Transverse colon (tissue), 4 donors: ENCODE measurements around the gene DTX4. TPM values are rescaled to one million over a fixed set of nuclear protein-coding genes. Genes with fewer than 3 reads are reported as not detected.

Experiments
- DNase-seq: peaks from one replicate; pipeline ENCODE4 v3.0.0-alpha.2; 2019
- H3K27ac ChIP-seq, 4 donors: fragments of 200-600 bp; sonication (generic); 2 replicates each; pipeline ENCODE4 v1.5.1; 2016 to 2018; ENCODE audit warnings: inconsistent platforms in 4 of 4
- H3K27me3 ChIP-seq: fragments of 200-600 bp; sonication (generic); 2 replicates; pipeline ENCODE4 v1.5.1; 2017; ENCODE audit warnings: inconsistent platforms
- H3K36me3 ChIP-seq, 4 donors: fragments of 200-600 bp; sonication (generic); 2 replicates each; pipeline ENCODE4 v1.5.1; 2017 to 2019; ENCODE audit warnings: inconsistent platforms in 4 of 4
- H3K4me1 ChIP-seq, 4 donors: fragments of 200-600 bp; sonication (generic); 2 replicates each; pipeline ENCODE4 v1.5.1; 2017 to 2020; ENCODE audit warnings: inconsistent platforms in 4 of 4
- H3K4me3 ChIP-seq, 4 donors: fragments of 200-600 bp; sonication (generic); 1 replicate in 1 of 4; 2 replicates in 3 of 4; pipeline versions ENCODE4 v1.5.1 to v1.6.1; 2017 to 2019; ENCODE audit warnings: inconsistent platforms in 4 of 4
- H3K9me3 ChIP-seq, 2 donors: fragments of 200-600 bp; sonication (generic); 2 replicates each; pipeline ENCODE4 v1.5.1; 2017 to 2019; ENCODE audit warnings: inconsistent platforms in 2 of 2
- EP300 ChIP-seq: sonication (generic); formaldehyde crosslinking; IDR thresholded peaks from one replicate; pipeline ENCODE4 v1.6.1; 2017; ENCODE audit warnings: antibody characterized with exemption, low read depth
- POLR2A ChIP-seq: fragments of 450-650 bp; IDR thresholded peaks from one replicate; pipeline ENCODE4 v1.6.1; 2016; ENCODE audit warnings: antibody characterized with exemption, mild to moderate bottlenecking, moderate library complexity
- POLR2AphosphoS5 ChIP-seq, 3 donors: sonication (generic); formaldehyde crosslinking; IDR thresholded peaks; one replicate each; pipeline ENCODE4 v1.6.1; 2016; ENCODE audit warnings: antibody characterized with exemption in 3 of 3
- WGBS, 2 donors: methylation state at CpG; one replicate each; pipeline ENCODE4 v1.1.5; 2018; ENCODE audit warnings: low coverage in 1 of 2; 5-methylcytosine and 5-hydroxymethylcytosine counted together
- in situ Hi-C, 4 donors: fragments of 200-750 bp; cut with MboI; loops; one replicate each; pipeline versions ENCODE4 v1.15.0 to v1.15.1; 2017; ENCODE audit warnings: low sequenced_read_pairs in 3 of 4, low pct_ligation_motif_present in 1 of 4, low pct_unique_long_range_greater_than_20kb in 1 of 4
- intact Hi-C: fragments of 100-400 bp; cut with DNase I; formaldehyde crosslinking; loops from one replicate; pipeline ENCODE4 v1.15.1; 2023; ENCODE audit warnings: low total_unique reads
- total RNA-seq, 4 donors: library from RNA; depleted of rRNA; stranded (reverse); fragments of >200 nt; gene quantifications; one replicate each; pipeline ENCODE4 v1.1.0, GENCODE V29; 2016
- TF ChIP-seq, protein P1 (sequence below), 5 experiments: fragments of 200-600 bp in 3 of 5; fragments of 450-650 bp in 2 of 5; sonication (generic) in 3 of 5; IDR thresholded peaks; 1 replicate in 2 of 5; 2 replicates in 3 of 5; pipeline ENCODE4 v1.5.1; 2016 to 2017; ENCODE audit warnings: antibody characterized with exemption in 5 of 5, inconsistent platforms in 3 of 5, mild to moderate bottlenecking in 2 of 5, moderate library complexity in 1 of 5

The DTX4 gene
- total RNA-seq, 4 donors from 2014 or later: 61.3 to 95.3 (median 77.6) TPM

GRCh38 chr11:59197991-59198390 lies 26.1 kb downstream of the DTX4 start:
- H3K4me3 ChIP-seq: no peak overlapping the region
- H3K27me3 ChIP-seq: no peaks in the 10 kb centered on the region
- H3K36me3 ChIP-seq: peaks cover 0 to 14% (median 7%) of the 10 kb centered on the region in 4 donors
- H3K4me1 ChIP-seq: peaks cover 0 to 17% (median 0%) of the 10 kb centered on the region in 4 donors
- in situ Hi-C loops: no loop called here
- H3K9me3 ChIP-seq: no peaks in the 10 kb centered on the region
- intact Hi-C loops: no loop called here
- TF ChIP-seq POLR2AphosphoS5 (IDR thresholded peaks at IDR 0.05) (no peak), EP300 (no peak)
- TF ChIP-seq, protein P1, sequence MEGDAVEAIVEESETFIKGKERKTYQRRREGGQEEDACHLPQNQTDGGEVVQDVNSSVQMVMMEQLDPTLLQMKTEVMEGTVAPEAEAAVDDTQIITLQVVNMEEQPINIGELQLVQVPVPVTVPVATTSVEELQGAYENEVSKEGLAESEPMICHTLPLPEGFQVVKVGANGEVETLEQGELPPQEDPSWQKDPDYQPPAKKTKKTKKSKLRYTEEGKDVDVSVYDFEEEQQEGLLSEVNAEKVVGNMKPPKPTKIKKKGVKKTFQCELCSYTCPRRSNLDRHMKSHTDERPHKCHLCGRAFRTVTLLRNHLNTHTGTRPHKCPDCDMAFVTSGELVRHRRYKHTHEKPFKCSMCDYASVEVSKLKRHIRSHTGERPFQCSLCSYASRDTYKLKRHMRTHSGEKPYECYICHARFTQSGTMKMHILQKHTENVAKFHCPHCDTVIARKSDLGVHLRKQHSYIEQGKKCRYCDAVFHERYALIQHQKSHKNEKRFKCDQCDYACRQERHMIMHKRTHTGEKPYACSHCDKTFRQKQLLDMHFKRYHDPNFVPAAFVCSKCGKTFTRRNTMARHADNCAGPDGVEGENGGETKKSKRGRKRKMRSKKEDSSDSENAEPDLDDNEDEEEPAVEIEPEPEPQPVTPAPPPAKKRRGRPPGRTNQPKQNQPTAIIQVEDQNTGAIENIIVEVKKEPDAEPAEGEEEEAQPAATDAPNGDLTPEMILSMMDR (IDR thresholded peaks at IDR 0.05): no peak
- WGBS, 2 donors: 37% methylated on average over 9 of the region's 9 CpGs; no CpG with 5 or more reads in 1 of the 2 donors
- no peak overlapping the region for H3K27ac ChIP-seq
- DNase-seq: no peak

GRCh38 chr11:59198726-59199125 lies 26.8 kb downstream of the DTX4 start:
- WGBS, 2 donors: 95 to 100% methylated on average over 1 to 2 of the region's 2 CpGs
- Histone ChIP-seq H3K4me3 (no peak overlapping the region), H3K36me3 (peaks cover 0 to 14% (median 6%) of the 10 kb centered on the region in 4 donors), H3K27me3 (no peaks in the 10 kb centered on the region), H3K9me3 (no peaks in the 10 kb centered on the region), H3K4me1 (peaks cover 0 to 17% (median 0%) of the 10 kb centered on the region in 4 donors), H3K27ac (no peak overlapping the region)
- intact Hi-C loops (no loop called here), in situ Hi-C loops (no loop called here)
- no peak for TF ChIP-seq EP300
- TF ChIP-seq POLR2AphosphoS5 (IDR thresholded peaks at IDR 0.05): no peak
- DNase-seq: no peak

GRCh38 chr11:59199546-59200422 lies 27.9 kb downstream of the DTX4 start:
- H3K27ac ChIP-seq: no peak overlapping the region
- H3K36me3 ChIP-seq: peaks cover 0 to 14% (median 4%) of the 10 kb centered on the region in 4 donors
- no peak for DNase-seq
- no peak overlapping the region for H3K4me3 ChIP-seq
- TF ChIP-seq EP300 (no peak), POLR2A (no peak), POLR2AphosphoS5 (IDR thresholded peaks at IDR 0.05) (no peak)
- TF ChIP-seq, protein P1 (IDR thresholded peaks at IDR 0.05): no peak
- no peaks in the 10 kb centered on the region for H3K9me3 ChIP-seq
- WGBS, 2 donors: 69 to 76% methylated on average over 13 to 14 of the region's 14 CpGs
- in situ Hi-C loops (no loop called here), intact Hi-C loops (no loop called here)
- peaks cover 0 to 17% (median 0%) of the 10 kb centered on the region in 4 donors for H3K4me1 ChIP-seq
- H3K27me3 ChIP-seq: no peaks in the 10 kb centered on the region

DNA sequence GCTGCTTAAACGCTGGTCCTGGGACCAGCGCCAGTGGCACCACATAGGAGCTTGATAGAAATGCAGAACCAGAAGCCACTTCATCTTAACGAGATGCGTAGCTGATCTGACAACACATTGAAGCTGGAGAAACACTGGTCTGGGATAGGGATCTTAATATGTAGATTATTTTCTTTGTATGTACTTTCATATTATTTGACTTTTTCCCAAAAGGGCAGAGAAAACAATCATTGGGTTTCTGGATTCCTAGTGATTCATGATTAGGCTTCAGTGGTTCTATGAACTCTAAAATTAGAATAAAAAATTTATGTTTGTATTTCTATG lies 28.5 kb downstream of the DTX4 start:
- intact Hi-C loops (no loop called here), in situ Hi-C loops (no loop called here)
- WGBS, 2 donors: 36 to 52% methylated on average over 2 to 4 of the region's 4 CpGs
- no peak overlapping the region for H3K27ac ChIP-seq
- TF ChIP-seq POLR2AphosphoS5 (IDR thresholded peaks at IDR 0.05): no peak
- no peak for TF ChIP-seq POLR2A
- no peak for TF ChIP-seq EP300
- TF ChIP-seq, protein P1 (IDR thresholded peaks at IDR 0.05): no peak
- no peaks in the 10 kb centered on the region for H3K9me3 ChIP-seq
- DNase-seq: no peak
- peaks cover 0 to 12% (median 4%) of the 10 kb centered on the region in 4 donors for H3K36me3 ChIP-seq
- H3K4me3 ChIP-seq: no peak overlapping the region
- no peaks in the 10 kb centered on the region for H3K27me3 ChIP-seq
- peaks cover 0 to 17% (median 0%) of the 10 kb centered on the region in 4 donors for H3K4me1 ChIP-seq
